Activated CD4-positive, alpha-beta T cell treated with anti-CD3 and anti-CD28 coated beads for 36 hours (primary cell): Measurements from ENCODE around the gene RPLP1. TPM values are rescaled to one million over a fixed set of nuclear protein-coding genes. Genes with fewer than 3 reads are reported as not detected.
A peak's percentile ranks its signal among the peaks of the same experiment; 100 is the strongest.

Source experiments
- ATAC-seq: fragments of 200-7000 bp; cut with Tn5 transposase; one replicate; pipeline ENCODE4 v1.10.0; 2021; ENCODE audit warnings: mild to moderate bottlenecking, moderate library complexity
- CTCF ChIA-PET: fragments of 350-600 bp; sonication (Branson Sonifier 250); formaldehyde crosslinking; loops from one replicate; lab custom pipeline; 2021; ENCODE audit warnings: antibody characterized with exemption; lab: Charles Lee
- POLR2A ChIA-PET: fragments of 350-600 bp; sonication (Branson Sonifier 250); formaldehyde crosslinking; loops from one replicate; lab custom pipeline; 2021; ENCODE audit warnings: antibody characterized with exemption, inconsistent platforms; lab: Charles Lee
- DNase-seq: peaks from one replicate; pipeline ENCODE4 v3.0.0-alpha.2; 2020
- H3K27ac Mint-ChIP-seq: one replicate; pipeline ENCODE4 v1.8.0; 2021; ENCODE audit warnings: mixed read lengths
- H3K27me3 Mint-ChIP-seq: one replicate; pipeline ENCODE4 v1.8.0; 2021; ENCODE audit warnings: mixed read lengths
- H3K36me3 Mint-ChIP-seq: one replicate; pipeline ENCODE4 v1.8.0; 2021; ENCODE audit warnings: low read depth, mixed read lengths
- H3K4me1 Mint-ChIP-seq: one replicate; pipeline ENCODE4 v1.8.0; 2021; ENCODE audit warnings: mixed read lengths
- H3K4me3 Mint-ChIP-seq: one replicate; pipeline ENCODE4 v1.8.0; 2021; ENCODE audit warnings: mild to moderate bottlenecking, moderate library complexity, mixed read lengths
- H3K9me3 Mint-ChIP-seq: one replicate; pipeline ENCODE4 v1.8.0; 2021; ENCODE audit warnings: low read depth, mixed read lengths
- intact Hi-C, 2 experiments: fragments of 100-400 bp; cut with DNase I in 1 of 2; cut with micrococcal nuclease in 1 of 2; formaldehyde crosslinking; loops; one replicate each; pipeline versions ENCODE4 v1.14.2 to v1.15.1; 2022 to 2024; cut with DNase I, micrococcal nuclease
- total RNA-seq, 2 experiments: library from RNA; stranded (reverse); gene quantifications; one replicate each; pipeline ENCODE4 v1.2.3, GENCODE V29; 2021

Gene RPLP1
- total RNA-seq, 2 experiments from 2014 or later: 1,576 to 2,330 TPM

DNA sequence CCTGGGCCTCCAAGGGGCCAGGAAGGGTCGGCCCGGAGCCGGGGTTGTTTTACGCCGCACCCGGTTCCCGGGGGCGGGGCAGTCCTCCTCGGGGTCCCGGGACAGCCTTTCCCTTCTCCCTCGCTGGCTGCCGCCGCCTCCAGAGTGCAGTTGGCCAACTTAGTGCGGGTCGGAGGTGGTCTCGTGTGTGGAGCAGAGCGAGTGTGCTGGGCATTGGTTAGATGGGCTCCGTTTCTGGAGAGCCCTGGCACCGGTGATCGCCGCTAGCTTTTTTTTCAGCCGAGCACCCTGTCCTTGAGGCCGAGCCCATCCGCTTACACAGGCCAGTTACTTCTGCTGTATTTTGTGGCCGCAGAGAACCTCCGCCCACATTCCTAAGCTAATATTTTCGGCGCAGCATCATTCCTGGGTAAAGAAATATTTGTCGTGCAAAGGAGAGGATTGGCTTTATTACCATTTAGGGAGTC, 37.9 kb upstream of the RPLP1 start:
- CTCF ChIA-PET: interaction anchor here (1.0 kb wide), 2 partner anchors 20 to 48 kb away, joined by 3 to 5 read pairs; no protein-coding TSS in a partner anchor
- POLR2A ChIA-PET: interaction anchor here (1.0 to 1.8 kb wide), 4 partner anchors 38 to 253 kb away, joined by 3 to 21 read pairs (median 4); partner anchors contain the start of gene RPLP1
- Mint-ChIP-seq H3K36me3 (peaks cover 36% of the 10 kb centered on the region), H3K9me3 (no peaks in the 10 kb centered on the region), H3K4me3 (peak overlapping the region; percentile 85), H3K27me3 (peaks cover 5% of the 10 kb centered on the region), H3K27ac (peak overlapping the region; percentile 61), H3K4me1 (peaks cover 11% of the 10 kb centered on the region)
- DNase-seq (peak; percentile 38), ATAC-seq (no peak)
- intact Hi-C loops: loop anchor here (1.0 to 5.0 kb wide), 9 partner anchors 38 to 685 kb away; partner anchors contain the start of genes GLCE (in 2 of the 2) and RPLP1 (in 2 of the 2)

GRCh38 chr15:69415381-69415780, 37.2 kb upstream of the RPLP1 start:
- no peak for ATAC-seq
- ChIA-PET POLR2A (interaction anchor here (1.8 kb wide), 1 partner anchor 47 kb away, joined by 6 read pairs; no protein-coding TSS in a partner anchor), CTCF (no interaction called here)

GRCh38 chr15:69417581-69417980, 35.0 kb upstream of the RPLP1 start:
- POLR2A ChIA-PET: interaction anchor here (0.7 kb wide), 2 partner anchors 35 to 39 kb away, joined by 3 read pairs; partner anchors contain the start of gene RPLP1
- no peak for ATAC-seq
- H3K4me1 Mint-ChIP-seq: peaks cover 11% of the 10 kb centered on the region

More at GRCh38 chr15:69415381-69415780, 37.2 kb upstream of the RPLP1 start:
- Mint-ChIP-seq H3K4me1 (peaks cover 11% of the 10 kb centered on the region), H3K36me3 (peaks cover 37% of the 10 kb centered on the region), H3K27ac (no peak overlapping the region), H3K9me3 (no peaks in the 10 kb centered on the region), H3K27me3 (peaks cover 5% of the 10 kb centered on the region), H3K4me3 (peak overlapping the region; percentile 85)
- DNase-seq: no peak
- intact Hi-C loops: loop anchor here in 1 of 2 experiments (2.0 kb wide), 1 partner anchor 255 kb away; the partner anchor contains the start of gene GLCE

GRCh38 chr15:69421498-69421897, 31.1 kb upstream of the RPLP1 start:
- CTCF ChIA-PET: interaction anchor here (0.8 kb wide), 1 partner anchor 279 kb away, joined by 3 read pairs; no protein-coding TSS in a partner anchor
- Mint-ChIP-seq H3K27me3 (peaks cover 2% of the 10 kb centered on the region), H3K4me1 (no peaks in the 10 kb centered on the region), H3K4me3 (no peak overlapping the region), H3K36me3 (peaks cover 73% of the 10 kb centered on the region), H3K27ac (no peak overlapping the region), H3K9me3 (no peaks in the 10 kb centered on the region)
- POLR2A ChIA-PET: no interaction called here
- intact Hi-C loops: no loop called here
- ATAC-seq (no peak), DNase-seq (no peak)

More at GRCh38 chr15:69417581-69417980, 35.0 kb upstream of the RPLP1 start:
- no peak overlapping the region for H3K27ac Mint-ChIP-seq
- intact Hi-C loops: no loop called here
- H3K27me3 Mint-ChIP-seq: peaks cover 5% of the 10 kb centered on the region
- peaks cover 56% of the 10 kb centered on the region for H3K36me3 Mint-ChIP-seq
- CTCF ChIA-PET: interaction anchor here (0.9 to 3.1 kb wide), 4 partner anchors 12 to 36 kb away, joined by 3 to 7 read pairs (median 4); partner anchors contain the start of gene RPLP1
- H3K9me3 Mint-ChIP-seq: no peaks in the 10 kb centered on the region
- DNase-seq: no peak
- no peak overlapping the region for H3K4me3 Mint-ChIP-seq

DNA sequence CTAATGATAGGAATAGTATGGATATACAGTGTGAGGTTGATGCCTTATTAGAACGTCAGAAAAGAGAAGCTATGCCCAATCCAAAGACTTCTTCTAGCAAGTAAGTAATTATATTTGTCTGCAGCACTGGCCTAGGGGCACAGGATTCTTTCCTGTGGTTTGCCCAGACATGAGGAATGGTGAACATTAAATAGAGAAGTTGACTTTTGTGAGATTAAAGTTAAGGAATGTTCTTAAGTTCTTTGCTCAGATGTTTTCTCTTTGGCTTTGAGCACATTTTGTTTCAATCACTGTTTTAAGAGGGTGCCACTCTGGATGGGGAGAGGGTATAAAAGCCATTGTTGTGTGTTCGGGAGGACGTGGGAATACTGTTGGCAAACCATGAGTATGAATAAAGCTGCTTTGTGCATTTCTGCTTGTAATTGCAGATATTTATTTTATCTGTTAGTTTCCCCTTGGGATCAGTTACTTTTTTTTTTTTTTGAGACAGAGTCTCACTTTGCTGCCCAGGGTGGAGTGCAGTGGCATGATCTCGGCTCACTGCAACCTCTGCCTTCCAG, 30.2 kb upstream of the RPLP1 start:
- Mint-ChIP-seq H3K27me3 (peaks cover 2% of the 10 kb centered on the region), H3K9me3 (no peaks in the 10 kb centered on the region), H3K27ac (no peak overlapping the region), H3K4me1 (no peaks in the 10 kb centered on the region), H3K4me3 (no peak overlapping the region), H3K36me3 (peaks cover 73% of the 10 kb centered on the region)
- POLR2A ChIA-PET: no interaction called here
- ATAC-seq: no peak
- intact Hi-C loops: no loop called here
- CTCF ChIA-PET: interaction anchor here (0.8 kb wide), 1 partner anchor 280 kb away, joined by 3 read pairs; no protein-coding TSS in a partner anchor
- no peak for DNase-seq

DNA sequence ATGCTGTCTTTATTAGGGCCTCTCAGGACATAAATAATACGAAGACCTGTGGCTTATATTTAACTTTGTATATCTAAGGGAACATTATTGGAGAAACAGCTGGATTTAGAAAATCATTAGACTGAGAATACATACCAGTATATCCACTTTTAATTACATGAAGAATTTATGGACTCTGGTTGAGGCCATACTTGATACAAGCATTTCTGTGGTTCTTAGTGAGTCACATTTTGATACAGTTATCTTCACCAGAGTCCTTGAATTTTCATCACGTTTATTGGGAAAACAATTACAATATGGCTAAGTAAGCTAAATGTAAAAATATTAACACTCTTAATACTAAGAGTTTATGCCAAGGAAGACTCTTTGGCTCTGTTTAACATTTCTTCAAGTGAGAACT, 28.6 kb upstream of the RPLP1 start:
- CTCF ChIA-PET: interaction anchor here (0.6 to 1.7 kb wide), 3 partner anchors 14 to 39 kb away, joined by 4 to 5 read pairs (median 4); no protein-coding TSS in a partner anchor
- Mint-ChIP-seq H3K27me3 (no peaks in the 10 kb centered on the region), H3K4me1 (no peaks in the 10 kb centered on the region), H3K9me3 (no peaks in the 10 kb centered on the region), H3K36me3 (peaks cover 66% of the 10 kb centered on the region), H3K27ac (no peak overlapping the region), H3K4me3 (no peak overlapping the region)
- intact Hi-C loops: no loop called here
- DNase-seq (no peak), ATAC-seq (no peak)
- POLR2A ChIA-PET: no interaction called here

- no peak for ATAC-seq
- no peak overlapping the region for H3K4me3 Mint-ChIP-seq
- no peaks in the 10 kb centered on the region for H3K9me3 Mint-ChIP-seq
- H3K4me1 Mint-ChIP-seq: no peaks in the 10 kb centered on the region
- intact Hi-C loops: no loop called here
- peaks cover 64% of the 10 kb centered on the region for H3K36me3 Mint-ChIP-seq
- H3K27me3 Mint-ChIP-seq: no peaks in the 10 kb centered on the region
- ChIA-PET POLR2A (no interaction called here), CTCF (interaction anchor here (1.7 kb wide), 1 partner anchor 38 kb away, joined by 5 read pairs; no protein-coding TSS in a partner anchor)
- DNase-seq: no peak
- H3K27ac Mint-ChIP-seq: no peak overlapping the region
These were observed 27.7 kb upstream of the RPLP1 start for GRCh38 chr15:69424748-69425413.

DNA sequence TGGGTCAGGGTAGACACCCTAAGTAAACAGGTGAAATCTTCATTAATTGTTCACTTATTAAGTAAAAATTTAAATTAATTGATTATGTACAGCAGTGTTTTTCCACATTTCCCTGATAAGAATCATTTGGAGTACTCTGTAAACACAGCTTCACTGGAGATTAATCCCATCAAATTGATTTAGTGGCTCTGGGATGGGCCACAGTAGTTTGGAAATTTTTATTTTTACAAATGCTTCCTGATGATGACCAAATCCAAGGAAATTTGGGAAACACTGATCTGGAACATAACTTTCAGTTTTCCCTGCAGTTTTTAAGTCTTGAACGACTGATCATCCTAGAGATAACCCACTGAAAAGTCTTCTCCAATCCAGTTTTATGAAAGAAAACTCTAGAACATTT, 18.8 kb upstream of the RPLP1 start:
- Mint-ChIP-seq H3K27ac (no peak overlapping the region), H3K9me3 (no peaks in the 10 kb centered on the region), H3K4me3 (no peak overlapping the region), H3K27me3 (no peaks in the 10 kb centered on the region), H3K4me1 (no peaks in the 10 kb centered on the region), H3K36me3 (peaks cover 54% of the 10 kb centered on the region)
- ChIA-PET POLR2A (no interaction called here), CTCF (no interaction called here)
- DNase-seq (no peak), ATAC-seq (no peak)
- intact Hi-C loops: no loop called here

DNA sequence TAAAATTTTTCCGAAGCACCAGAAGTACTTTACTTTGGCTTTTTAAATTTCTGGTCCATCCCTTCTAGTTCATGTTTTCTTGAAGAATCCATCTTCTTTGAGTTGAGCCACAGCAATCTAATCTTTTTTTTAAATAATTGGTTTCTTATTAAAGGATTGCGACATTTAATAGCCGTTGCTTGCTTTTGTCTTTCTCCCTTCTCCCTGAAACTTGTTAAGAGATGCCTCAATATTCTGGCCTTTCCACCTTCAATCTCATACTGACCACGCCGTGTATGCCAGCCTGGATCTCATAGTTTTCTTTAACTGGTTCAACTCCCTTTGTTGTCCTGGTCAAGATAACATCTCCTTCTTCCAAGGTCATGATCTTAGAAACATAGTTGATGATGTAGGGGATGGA, 18.4 kb upstream of the RPLP1 start:
- H3K4me3 Mint-ChIP-seq: no peak overlapping the region
- POLR2A ChIA-PET: no interaction called here
- CTCF ChIA-PET: no interaction called here
- H3K27ac Mint-ChIP-seq: no peak overlapping the region
- H3K4me1 Mint-ChIP-seq: no peaks in the 10 kb centered on the region
- ATAC-seq (no peak), DNase-seq (no peak)
- H3K27me3 Mint-ChIP-seq: no peaks in the 10 kb centered on the region
- H3K9me3 Mint-ChIP-seq: no peaks in the 10 kb centered on the region
- intact Hi-C loops: no loop called here
- peaks cover 52% of the 10 kb centered on the region for H3K36me3 Mint-ChIP-seq

DNA sequence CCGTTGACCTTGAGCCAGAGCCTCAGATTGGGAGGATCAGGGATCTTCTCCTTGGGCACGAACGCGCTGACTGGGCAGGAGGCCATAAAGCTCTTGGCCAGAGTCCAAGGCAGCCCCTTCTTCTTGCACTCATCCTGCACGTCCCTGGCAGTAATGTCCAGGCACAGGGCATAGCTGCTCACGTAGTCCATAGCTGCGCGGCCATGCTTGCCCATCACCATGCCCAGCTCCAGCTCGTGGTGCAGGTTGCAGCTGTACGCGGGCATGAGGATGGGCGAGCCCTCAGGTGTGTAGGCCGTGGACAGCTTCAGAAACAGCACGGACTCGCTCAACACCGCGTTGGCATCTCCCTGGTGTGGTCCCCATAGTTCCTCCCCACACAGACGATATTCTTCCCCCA, 17.9 kb upstream of the RPLP1 start:
- DNase-seq (no peak), ATAC-seq (no peak)
- Mint-ChIP-seq H3K27ac (no peak overlapping the region), H3K4me1 (no peaks in the 10 kb centered on the region), H3K27me3 (no peaks in the 10 kb centered on the region), H3K4me3 (no peak overlapping the region), H3K36me3 (peaks cover 53% of the 10 kb centered on the region), H3K9me3 (no peaks in the 10 kb centered on the region)
- ChIA-PET CTCF (no interaction called here), POLR2A (no interaction called here)
- intact Hi-C loops: no loop called here

DNA sequence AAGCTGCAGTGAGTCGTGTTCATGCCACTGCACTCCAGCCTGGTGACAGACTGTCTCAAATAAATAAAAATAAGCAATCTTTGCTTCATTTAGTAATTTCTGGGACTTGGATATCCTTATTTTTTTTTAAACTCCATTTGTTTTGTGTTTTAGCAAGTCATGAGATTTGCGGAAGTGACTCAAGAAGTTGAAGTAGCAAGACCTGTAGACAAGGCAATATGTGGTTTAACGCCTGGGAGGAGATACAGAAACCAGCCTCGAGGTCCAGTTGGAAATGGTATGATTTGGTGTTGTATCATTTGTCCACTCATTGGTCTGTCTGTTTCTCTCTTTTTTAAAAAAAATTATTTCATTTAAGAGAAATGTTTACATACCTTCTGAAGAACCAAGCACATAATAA, 16.6 kb upstream of the RPLP1 start:
- CTCF ChIA-PET: interaction anchor here (0.6 kb wide), 1 partner anchor 16 kb away, joined by 3 read pairs; no protein-coding TSS in a partner anchor
- no peak overlapping the region for H3K27ac Mint-ChIP-seq
- peaks cover 52% of the 10 kb centered on the region for H3K36me3 Mint-ChIP-seq
- POLR2A ChIA-PET: no interaction called here
- intact Hi-C loops: no loop called here
- no peak for ATAC-seq
- H3K9me3 Mint-ChIP-seq: no peaks in the 10 kb centered on the region
- no peaks in the 10 kb centered on the region for H3K4me1 Mint-ChIP-seq
- DNase-seq: no peak
- H3K4me3 Mint-ChIP-seq: no peak overlapping the region
- H3K27me3 Mint-ChIP-seq: no peaks in the 10 kb centered on the region
